ENCODE results near the gene ATG4C.

DNA sequence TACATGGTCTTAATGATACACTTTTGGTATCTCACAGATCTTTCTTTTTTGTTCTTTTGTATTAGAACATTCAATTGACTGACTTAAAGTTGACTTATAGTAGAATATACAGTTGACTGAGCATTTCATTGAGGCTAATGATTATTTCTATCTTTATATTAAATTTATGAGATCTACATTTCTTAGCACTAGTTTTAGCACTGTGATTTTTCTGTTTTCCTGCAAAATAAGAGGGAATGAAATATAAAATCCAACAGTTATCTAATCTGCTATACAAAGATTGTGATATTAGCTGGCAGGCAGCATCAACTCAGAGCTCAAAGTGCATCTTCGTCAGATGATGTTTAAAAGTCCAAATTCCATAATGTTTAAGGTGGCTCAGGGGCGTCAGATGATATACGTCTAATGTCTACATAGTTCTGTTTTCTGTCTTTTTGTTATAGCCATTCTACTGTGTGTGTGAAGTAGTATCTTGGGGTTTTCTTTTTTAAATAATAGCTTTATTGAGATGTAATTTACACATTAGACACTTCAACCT lies 85.4 kb downstream of the ATG4C start:
- TF ChIP-seq, protein P1, sequence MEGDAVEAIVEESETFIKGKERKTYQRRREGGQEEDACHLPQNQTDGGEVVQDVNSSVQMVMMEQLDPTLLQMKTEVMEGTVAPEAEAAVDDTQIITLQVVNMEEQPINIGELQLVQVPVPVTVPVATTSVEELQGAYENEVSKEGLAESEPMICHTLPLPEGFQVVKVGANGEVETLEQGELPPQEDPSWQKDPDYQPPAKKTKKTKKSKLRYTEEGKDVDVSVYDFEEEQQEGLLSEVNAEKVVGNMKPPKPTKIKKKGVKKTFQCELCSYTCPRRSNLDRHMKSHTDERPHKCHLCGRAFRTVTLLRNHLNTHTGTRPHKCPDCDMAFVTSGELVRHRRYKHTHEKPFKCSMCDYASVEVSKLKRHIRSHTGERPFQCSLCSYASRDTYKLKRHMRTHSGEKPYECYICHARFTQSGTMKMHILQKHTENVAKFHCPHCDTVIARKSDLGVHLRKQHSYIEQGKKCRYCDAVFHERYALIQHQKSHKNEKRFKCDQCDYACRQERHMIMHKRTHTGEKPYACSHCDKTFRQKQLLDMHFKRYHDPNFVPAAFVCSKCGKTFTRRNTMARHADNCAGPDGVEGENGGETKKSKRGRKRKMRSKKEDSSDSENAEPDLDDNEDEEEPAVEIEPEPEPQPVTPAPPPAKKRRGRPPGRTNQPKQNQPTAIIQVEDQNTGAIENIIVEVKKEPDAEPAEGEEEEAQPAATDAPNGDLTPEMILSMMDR (tag by site-specific recombination; IDR thresholded peaks at IDR 0.05): no peak
- TF ChIP-seq YY1 (tag by site-specific recombination; IDR thresholded peaks at IDR 0.05) (no peak), ZNF274 (IDR thresholded peaks at IDR 0.05; ENCODE audit: low read length) (no peak), ZNF274 (tag by site-specific recombination; IDR thresholded peaks at IDR 0.05; ENCODE audit: borderline replicate concordance) (no peak), ZNF777 (tag by site-specific recombination; IDR thresholded peaks at IDR 0.05; ENCODE audit: borderline replicate concordance) (no peak), ZNF23 (tag by site-specific recombination; IDR thresholded peaks at IDR 0.05; ENCODE audit: borderline replicate concordance) (no peak), SALL2 (tag by site-specific recombination; IDR thresholded peaks at IDR 0.05; ENCODE audit: borderline replicate concordance) (no peak), ZNF335 (tag by site-specific recombination; conservative IDR thresholded peaks at IDR 0.05) (no peak), ZNF791 (tag by site-specific recombination; IDR thresholded peaks at IDR 0.05) (no peak)
- TF ChIP-seq, protein P2, sequence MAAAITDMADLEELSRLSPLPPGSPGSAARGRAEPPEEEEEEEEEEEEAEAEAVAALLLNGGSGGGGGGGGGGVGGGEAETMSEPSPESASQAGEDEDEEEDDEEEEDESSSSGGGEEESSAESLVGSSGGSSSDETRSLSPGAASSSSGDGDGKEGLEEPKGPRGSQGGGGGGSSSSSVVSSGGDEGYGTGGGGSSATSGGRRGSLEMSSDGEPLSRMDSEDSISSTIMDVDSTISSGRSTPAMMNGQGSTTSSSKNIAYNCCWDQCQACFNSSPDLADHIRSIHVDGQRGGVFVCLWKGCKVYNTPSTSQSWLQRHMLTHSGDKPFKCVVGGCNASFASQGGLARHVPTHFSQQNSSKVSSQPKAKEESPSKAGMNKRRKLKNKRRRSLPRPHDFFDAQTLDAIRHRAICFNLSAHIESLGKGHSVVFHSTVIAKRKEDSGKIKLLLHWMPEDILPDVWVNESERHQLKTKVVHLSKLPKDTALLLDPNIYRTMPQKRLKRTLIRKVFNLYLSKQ (tag by site-specific recombination; IDR thresholded peaks at IDR 0.05; ENCODE audit: borderline replicate concordance): no peak
